Sigmoid colon (tissue), 4 donors: Measurements from ENCODE around the gene CERS6.

ENCODE experiments used
- CTCF ChIP-seq, 4 experiments: fragments of 450-650 bp in 3 of 4; fragments of 200-600 bp in 1 of 4; IDR thresholded peaks; one replicate each; pipeline ENCODE4 v1.5.1; 2016 to 2019; ENCODE audit warnings: antibody characterized with exemption in 4 of 4, mild to moderate bottlenecking in 3 of 4, moderate library complexity in 2 of 4
- POLR2AphosphoS5 ChIP-seq, 4 donors: sonication (generic); formaldehyde crosslinking; IDR thresholded peaks; one replicate each; pipeline ENCODE4 v1.6.1; 2017; ENCODE audit warnings: antibody characterized with exemption in 4 of 4

GRCh38 chr2:168613551-168613950, 157.5 kb downstream of the CERS6 start:
- TF ChIP-seq CTCF (IDR thresholded peaks at IDR 0.05) (no peak), POLR2AphosphoS5 (IDR thresholded peaks at IDR 0.05) (no peak)
